NCI-H526 treated with DMSO at 0.1 percent for 48 hours (cell line): Measurements from ENCODE around the gene ZNF784.
A peak's percentile ranks its signal among the peaks of the same experiment; 100 is the strongest.
"Not testable (repeated sequence)": the region's sequence is repeated elsewhere in the genome, so short reads cannot be mapped to it uniquely, and the experiment has no call there.

ENCODE experiments used
- DNase-seq: peaks from one replicate; lab custom pipeline; 2025; lab: John Stamatoyannopoulos, UW

Gene ZNF784

GRCh38 chr19:55582284-55582683 is 42.1 kb downstream of the ZNF784 start:
- not testable (repeated sequence) for DNase-seq

GRCh38 chr19:55581823-55582223 is 42.5 kb downstream of the ZNF784 start:
- DNase-seq, result no peak

- DNase-seq, result no peak
Measured at GRCh38 chr19:55581145-55581822, 43.1 kb downstream of the ZNF784 start.

GRCh38 chr19:55580628-55581144 is 43.7 kb downstream of the ZNF784 start, which contains the start of gene ZNF579:
Gene ZNF579, minus strand, starts transcription at chr19:55580848. Its CDS starts 1,209 bp downstream, at chr19:55579639.
- peak; percentile 83 for DNase-seq

- no peak for DNase-seq
Measured at GRCh38 chr19:55579766-55580621, 44.4 kb downstream of the ZNF784 start.

- no peak for DNase-seq
Measured at GRCh38 chr19:55578761-55579747, 45.3 kb downstream of the ZNF784 start.

GRCh38 chr19:55578031-55578760 is 46.2 kb downstream of the ZNF784 start:
- no peak for DNase-seq

- no peak for DNase-seq
Measured at GRCh38 chr19:55576746-55577145, 47.6 kb downstream of the ZNF784 start.

- DNase-seq, result not testable (repeated sequence)
Measured at GRCh38 chr19:55573929-55574328, 50.4 kb downstream of the ZNF784 start.
